Retinal pigment epithelial cell (primary cell): ENCODE results near the gene AP3B2.
"Not testable (repeated sequence)": the region's sequence is repeated elsewhere in the genome, so short reads cannot be mapped to it uniquely, and the experiment has no call there.

Experiments used
- DNase-seq: peaks from one replicate; pipeline ENCODE4 v3.0.0-alpha.2; 2010; ENCODE audit warnings: low read depth
- H3K4me3 ChIP-seq: 2 replicates; pipeline ENCODE4 v1.5.1; 2011; ENCODE audit warnings: mild to moderate bottlenecking, low read length, control low read depth, moderate library complexity
- TF ChIP-seq, protein P1 (sequence below): conservative IDR thresholded peaks from 2 replicates; pipeline ENCODE4 v1.5.1; 2011; ENCODE audit warnings: low read depth, low read length, control low read depth, inconsistent platforms

AP3B2 gene

DNA sequence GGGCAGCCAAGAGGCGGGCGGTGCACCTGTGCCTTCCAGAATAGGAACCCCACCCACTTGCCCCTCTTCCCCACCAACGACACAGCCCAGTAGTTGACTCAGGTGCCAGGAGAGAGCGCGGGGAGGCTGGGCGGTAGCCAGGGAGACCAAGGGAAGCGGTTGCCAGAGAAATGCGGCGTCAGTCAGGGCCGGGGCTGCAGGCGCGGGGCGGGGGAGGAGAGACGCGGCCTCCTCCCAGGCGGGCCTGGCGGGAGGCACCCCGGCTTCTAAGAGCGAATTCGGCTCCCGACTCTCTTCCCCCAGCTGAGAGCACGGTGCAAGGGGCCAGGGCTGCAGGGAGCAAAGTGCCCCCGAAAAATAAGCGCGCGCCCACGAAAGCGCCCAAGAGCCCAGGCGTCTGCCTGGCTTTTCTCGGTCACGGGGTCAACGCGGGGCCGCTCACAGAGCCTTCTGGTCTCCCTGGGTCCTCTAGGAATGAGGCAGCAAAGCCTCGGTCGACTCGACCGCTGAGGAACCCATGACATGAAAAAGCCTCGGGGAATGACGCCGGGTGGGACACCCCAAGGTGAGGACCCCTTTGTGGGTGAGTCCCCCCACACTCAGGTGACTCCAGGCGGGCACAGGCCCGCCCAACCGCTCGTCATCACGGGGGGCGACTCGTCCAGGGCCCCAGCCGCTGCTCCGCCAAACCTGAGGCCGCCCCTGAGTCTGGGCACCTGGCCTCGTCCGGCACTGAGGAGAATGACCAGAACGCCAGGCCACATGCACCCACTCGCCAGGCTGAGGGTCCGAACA lies 63.2 kb downstream of the AP3B2 start:
- no peak for DNase-seq
- TF ChIP-seq, protein P1, sequence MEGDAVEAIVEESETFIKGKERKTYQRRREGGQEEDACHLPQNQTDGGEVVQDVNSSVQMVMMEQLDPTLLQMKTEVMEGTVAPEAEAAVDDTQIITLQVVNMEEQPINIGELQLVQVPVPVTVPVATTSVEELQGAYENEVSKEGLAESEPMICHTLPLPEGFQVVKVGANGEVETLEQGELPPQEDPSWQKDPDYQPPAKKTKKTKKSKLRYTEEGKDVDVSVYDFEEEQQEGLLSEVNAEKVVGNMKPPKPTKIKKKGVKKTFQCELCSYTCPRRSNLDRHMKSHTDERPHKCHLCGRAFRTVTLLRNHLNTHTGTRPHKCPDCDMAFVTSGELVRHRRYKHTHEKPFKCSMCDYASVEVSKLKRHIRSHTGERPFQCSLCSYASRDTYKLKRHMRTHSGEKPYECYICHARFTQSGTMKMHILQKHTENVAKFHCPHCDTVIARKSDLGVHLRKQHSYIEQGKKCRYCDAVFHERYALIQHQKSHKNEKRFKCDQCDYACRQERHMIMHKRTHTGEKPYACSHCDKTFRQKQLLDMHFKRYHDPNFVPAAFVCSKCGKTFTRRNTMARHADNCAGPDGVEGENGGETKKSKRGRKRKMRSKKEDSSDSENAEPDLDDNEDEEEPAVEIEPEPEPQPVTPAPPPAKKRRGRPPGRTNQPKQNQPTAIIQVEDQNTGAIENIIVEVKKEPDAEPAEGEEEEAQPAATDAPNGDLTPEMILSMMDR: no peak
- peak overlapping the region; percentile 32 for H3K4me3 ChIP-seq

DNA sequence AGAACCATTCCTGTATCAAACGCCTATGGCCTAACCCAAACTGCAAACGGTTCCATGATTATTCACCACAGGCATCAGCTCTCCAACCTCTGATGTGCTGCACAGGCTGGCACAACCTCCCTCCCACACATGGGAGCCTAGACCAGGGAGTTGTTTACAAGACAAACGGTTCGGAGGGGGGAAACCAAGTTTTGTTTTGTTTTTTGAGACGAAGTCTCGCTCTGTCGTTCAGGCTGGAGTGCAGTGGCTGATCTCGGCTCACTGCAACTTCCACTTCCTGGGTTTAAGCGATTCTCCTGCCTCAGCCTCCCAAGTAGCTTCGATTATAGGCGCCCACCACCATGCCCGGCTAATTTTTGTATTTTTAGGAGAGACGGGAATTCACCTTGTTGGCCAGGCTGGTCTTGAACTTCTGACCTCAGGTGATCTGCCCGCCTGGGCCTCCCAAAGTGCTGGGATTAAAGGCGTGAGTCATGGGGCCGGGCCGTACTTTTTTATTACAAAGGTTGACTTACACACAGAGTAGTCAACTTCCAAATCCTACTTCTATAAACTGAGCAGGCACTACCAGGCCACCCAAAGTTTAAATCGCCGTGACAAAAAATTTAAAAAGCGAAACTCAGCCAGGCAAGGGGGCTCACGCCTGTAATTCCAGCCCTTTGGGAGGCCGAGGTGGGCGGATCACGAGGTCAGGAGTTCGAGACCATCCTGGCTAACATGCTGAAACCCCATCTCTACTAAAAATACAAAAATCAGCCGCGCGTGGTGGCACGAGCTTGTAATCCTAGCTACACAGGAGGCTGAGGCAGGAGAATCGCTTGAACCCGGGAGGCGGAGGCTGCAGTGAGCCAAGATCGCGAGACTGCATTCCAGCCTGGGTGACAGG lies 64.5 kb downstream of the AP3B2 start:
- H3K4me3 ChIP-seq, DNase-seq: not testable (repeated sequence)

DNA sequence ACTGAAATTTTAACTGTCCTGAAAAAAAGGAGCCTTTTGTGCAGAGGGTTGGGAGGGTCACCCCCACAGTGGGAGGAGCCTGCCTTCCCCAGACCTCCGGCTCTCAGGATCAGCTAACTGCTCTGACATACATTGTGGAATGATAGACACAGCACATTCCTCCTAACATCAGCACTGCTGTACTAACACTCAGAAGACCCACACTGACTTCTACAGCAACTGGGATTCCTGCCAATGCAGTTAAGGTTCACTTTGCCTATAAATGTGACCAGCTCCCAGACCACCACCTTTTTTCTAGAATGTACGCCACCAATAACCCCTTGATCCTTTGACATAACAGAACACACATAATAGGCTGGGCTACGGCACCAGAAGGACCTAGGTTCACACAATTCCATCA lies 65.7 kb downstream of the AP3B2 start:
- H3K4me3 ChIP-seq: no peak overlapping the region
- TF ChIP-seq, protein P1: no peak
- DNase-seq: peak; percentile 29

DNA sequence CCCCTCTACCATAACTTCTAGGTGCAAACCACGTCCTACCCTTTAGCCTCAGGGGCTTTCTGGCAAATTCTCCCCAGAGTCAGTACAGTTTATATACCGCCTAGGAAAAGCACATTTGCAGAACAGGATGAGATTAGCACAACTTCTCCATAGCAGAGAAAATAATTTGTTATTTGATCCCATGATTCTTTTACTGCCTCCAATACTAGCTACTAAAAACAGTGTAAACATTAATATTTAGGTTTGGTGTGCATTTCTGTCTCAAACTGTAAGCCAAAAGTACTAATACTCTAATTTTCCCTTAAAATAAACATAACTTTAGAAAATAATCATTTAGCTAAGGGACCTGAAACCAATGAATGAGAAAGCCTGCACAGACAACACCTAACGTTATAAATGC lies 67.0 kb downstream of the AP3B2 start:
- no peak overlapping the region for H3K4me3 ChIP-seq
- TF ChIP-seq, protein P1: no peak
- DNase-seq: no peak

DNA sequence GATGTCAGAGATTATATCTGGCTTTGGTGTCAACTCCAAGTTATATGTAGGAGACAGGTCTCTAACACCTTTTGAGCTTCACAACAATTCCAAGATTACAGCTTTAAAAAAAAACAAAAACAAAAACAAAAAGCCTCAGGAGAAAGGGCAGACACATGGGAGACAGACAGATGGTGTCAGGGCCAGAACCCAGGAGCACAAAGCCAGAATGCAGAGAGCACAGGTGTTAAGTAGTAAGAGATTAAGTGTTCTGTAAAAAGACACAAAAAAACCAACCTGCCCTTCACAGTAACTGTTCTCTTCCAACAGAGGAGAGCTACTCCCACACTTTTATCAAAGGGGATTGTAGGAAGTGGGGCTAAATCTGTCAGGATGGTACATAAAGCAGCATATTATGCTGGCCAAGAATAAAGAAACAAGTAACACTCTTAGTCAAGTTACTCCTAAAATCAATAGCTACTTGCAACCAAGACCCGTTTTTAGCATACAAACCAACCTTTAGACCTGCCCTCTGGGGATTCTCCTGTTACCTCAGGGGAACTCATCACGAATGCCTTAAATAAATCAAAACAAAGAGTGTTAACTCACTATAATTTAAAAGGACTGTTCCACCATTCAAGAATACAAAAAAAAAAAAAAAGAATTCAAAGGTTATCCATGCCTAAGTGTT lies 68.4 kb downstream of the AP3B2 start:
- H3K4me3 ChIP-seq: no peak overlapping the region
- no peak for DNase-seq
- TF ChIP-seq, protein P1: no peak

DNA sequence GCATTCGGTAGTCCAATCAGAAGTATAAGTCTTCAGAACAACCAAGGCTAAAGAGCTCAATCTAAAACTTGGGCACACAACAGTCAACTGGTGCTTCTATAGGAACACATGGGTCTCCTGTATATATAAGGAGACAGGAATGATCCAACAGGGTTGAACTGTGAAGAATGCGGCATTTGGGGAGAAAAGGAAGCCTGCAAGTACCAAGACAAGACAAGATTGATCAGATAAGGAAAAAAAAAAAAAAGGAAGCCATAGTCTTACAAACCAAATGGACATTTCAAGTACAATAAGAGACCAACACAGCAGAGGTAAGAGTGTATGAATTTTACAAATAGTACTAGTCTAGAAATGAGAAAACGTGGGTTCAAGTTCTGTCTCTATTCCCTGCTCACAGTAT lies 69.0 kb downstream of the AP3B2 start:
- no peak for DNase-seq
- no peak overlapping the region for H3K4me3 ChIP-seq
- TF ChIP-seq, protein P1: no peak

DNA sequence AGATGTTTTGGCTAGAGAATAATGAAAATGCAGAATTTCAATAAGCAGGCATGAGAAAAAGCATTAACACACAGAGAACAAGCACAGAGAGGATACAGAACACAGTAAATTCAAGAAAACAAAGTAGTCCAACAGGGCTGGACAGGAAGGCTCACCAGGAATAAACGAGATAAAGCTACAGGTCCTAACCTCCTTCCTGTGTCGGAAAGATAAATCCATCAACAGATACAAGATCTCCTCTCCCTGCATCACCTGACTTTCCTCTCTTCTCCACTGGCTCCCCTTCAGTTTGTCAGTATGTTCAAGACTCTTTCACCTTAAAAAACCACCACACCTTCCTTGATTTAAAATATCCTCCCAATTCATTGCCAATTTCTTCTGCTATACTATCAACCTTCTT lies 73.9 kb downstream of the AP3B2 start:
- DNase-seq: no peak

More for the DNA sequence above, 73.9 kb downstream of the AP3B2 start:
- TF ChIP-seq, protein P1: no peak
- H3K4me3 ChIP-seq: no peak overlapping the region
